GM18499 (cell line): ENCODE measurements around the gene RIPPLY3.

Experiments used
- ATAC-seq: cut with Tn5 transposase; IDR thresholded peaks from one replicate; pipeline ENCODE4 v1.9.1; 2021; ENCODE audit warnings: moderate number of reproducible peaks; ENCODE audit not compliant: insufficient read depth, unreplicated experiment

Gene RIPPLY3

GRCh38 chr21:37055271-37055855 lies 48.9 kb downstream of the RIPPLY3 start:
- ATAC-seq: no peak

DNA sequence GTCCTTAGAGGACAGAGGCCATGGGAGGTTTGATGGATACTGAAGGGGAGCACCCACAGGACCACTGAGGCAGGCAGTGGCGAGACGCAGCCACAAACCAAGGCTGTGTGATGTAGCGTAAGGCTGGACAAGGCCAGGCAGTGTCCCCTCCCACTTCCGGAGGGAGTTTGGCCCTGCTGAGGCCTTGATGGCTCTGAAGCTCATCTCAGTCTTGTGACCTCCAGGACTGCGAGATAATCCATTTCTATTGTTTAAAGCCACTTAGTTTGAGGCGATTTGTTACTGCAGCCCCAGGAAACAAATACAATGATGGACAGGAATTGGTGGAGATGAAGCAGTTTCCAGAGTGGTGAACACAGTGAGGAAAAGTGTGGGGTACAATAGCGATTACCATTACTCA lies 51.1 kb downstream of the RIPPLY3 start:
- no peak for ATAC-seq

- no peak for ATAC-seq
These were observed 51.8 kb downstream of the RIPPLY3 start for GRCh38 chr21:37058261-37058660.

- no peak for ATAC-seq
These were observed 52.7 kb downstream of the RIPPLY3 start for GRCh38 chr21:37059181-37059580.

GRCh38 chr21:37060296-37060695 lies 53.8 kb downstream of the RIPPLY3 start:
- ATAC-seq: no peak

- no peak for ATAC-seq
These were observed 55.6 kb downstream of the RIPPLY3 start for GRCh38 chr21:37061926-37062592.

DNA sequence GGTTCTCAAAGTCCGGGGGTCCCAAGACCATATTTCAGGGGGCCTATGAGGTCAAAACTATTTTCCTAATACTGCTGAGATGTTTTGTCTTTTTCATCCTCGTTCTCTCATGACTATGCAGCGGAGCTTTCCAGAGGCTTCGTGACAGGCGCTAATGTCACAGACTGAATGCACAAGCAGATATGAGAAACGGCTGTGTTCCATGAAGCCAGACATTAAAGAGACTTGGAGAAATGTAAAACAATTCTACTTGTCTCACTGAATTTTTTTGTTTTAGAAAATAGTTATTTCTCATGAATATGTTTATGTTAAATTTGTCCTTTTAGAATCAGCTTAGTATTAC lies 56.1 kb downstream of the RIPPLY3 start:
- no peak for ATAC-seq

DNA sequence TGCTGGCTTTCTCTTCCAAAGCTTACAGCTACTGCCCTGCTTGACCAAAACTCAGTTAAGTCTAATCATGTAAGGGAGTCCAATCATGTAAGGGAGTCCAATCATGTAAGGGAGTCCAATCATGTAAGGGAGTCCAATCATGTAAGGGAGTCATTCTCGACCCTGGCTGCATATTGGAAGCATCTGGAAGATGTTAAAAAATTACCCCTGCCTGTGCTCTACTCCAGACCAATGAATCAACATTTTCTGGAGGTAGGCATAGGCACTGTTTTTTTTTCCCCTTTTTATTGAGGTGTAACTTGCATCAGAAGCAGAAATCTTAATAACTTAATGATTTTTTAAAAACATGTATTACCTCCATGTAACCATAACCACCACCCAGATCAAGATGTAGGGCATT lies 56.9 kb downstream of the RIPPLY3 start:
- no peak for ATAC-seq

GRCh38 chr21:37064841-37065240 lies 58.3 kb downstream of the RIPPLY3 start:
- ATAC-seq: no peak

- ATAC-seq: no peak
These were observed 59.2 kb downstream of the RIPPLY3 start for GRCh38 chr21:37065561-37066177.
